Measurements from ENCODE around the gene PPM1H. TPM values are rescaled to one million over a fixed set of nuclear protein-coding genes. Genes with fewer than 3 reads are reported as not detected.

Gene PPM1H
- total RNA-seq, 4 donors from 2014 or later, result 1.1 to 2.4 (median 1.7) TPM

DNA sequence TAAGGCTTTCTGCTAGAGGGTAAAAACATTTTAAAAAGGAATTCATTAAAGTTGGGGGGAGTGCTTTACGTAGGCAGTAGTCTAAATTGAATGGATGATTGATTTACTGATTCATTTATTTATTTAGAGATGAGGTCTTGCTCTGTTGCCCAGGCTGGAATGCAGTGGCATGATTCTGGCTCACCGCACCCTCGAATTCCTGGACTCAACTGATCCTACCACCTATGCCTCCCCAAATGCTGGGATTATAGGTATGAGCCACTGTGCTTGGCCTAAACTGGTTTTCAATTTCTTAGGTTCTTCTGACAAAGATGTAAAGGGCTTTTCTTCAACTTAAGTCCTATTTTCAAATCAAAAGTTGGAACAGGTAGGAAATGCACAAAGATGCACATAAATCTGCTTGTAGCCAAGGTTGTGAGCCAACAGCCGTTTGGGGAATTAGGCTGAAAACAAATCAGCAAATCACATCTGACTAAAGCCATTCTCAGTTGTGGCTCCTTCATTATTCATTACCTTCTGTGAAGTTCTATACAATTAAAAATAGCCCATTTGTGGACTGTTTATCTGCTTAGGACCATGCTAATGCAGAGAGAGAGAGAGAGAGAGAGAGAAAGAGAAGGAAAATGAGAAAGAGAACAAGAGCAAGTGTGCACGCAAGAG lies 218.0 kb downstream of the PPM1H start:
- intact Hi-C loops (cut with DNase I; ENCODE audit: low total_unique reads), result no loop called here
- WGBS, 2 donors, result 80 to 83% methylated on average over 5 of the region's 5 CpGs

DNA sequence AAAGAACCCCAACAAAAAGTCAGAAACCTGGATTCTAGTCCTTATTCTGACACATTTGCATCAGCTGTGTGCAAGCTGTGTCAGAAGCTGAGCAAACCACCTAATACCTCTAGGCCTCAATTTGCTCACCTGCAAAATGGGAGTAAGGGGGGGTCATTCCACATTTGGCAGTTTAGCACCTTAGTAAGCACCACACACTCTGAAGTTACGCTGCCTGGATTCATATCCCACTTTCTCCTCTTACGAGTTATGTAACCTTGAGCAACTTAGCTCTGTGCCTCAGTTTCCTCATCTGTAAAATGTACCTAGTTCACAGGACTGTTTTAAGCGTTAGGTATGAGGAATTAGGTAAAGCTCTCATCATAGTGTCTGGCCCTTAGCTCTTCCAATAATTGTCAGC lies 218.9 kb downstream of the PPM1H start:
- no peak for DNase-seq (ENCODE audit: low spot score in 2 of 2)
- intact Hi-C loops (cut with DNase I; ENCODE audit: low total_unique reads), result no loop called here
- TF ChIP-seq, protein P1, sequence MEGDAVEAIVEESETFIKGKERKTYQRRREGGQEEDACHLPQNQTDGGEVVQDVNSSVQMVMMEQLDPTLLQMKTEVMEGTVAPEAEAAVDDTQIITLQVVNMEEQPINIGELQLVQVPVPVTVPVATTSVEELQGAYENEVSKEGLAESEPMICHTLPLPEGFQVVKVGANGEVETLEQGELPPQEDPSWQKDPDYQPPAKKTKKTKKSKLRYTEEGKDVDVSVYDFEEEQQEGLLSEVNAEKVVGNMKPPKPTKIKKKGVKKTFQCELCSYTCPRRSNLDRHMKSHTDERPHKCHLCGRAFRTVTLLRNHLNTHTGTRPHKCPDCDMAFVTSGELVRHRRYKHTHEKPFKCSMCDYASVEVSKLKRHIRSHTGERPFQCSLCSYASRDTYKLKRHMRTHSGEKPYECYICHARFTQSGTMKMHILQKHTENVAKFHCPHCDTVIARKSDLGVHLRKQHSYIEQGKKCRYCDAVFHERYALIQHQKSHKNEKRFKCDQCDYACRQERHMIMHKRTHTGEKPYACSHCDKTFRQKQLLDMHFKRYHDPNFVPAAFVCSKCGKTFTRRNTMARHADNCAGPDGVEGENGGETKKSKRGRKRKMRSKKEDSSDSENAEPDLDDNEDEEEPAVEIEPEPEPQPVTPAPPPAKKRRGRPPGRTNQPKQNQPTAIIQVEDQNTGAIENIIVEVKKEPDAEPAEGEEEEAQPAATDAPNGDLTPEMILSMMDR (IDR thresholded peaks at IDR 0.05), result no peak
- TF ChIP-seq POLR2A (IDR thresholded peaks at IDR 0.05), result no peak
- H3K4me3 ChIP-seq (ENCODE audit: low read depth, poor library complexity, severe bottlenecking), result no peak overlapping the region
- WGBS, 2 donors, result 67 to 85% methylated on average over 3 of the region's 3 CpGs

More for the DNA sequence above, 218.0 kb downstream of the PPM1H start:
- H3K4me3 ChIP-seq (ENCODE audit: low read depth, poor library complexity, severe bottlenecking), result no peak overlapping the region
- TF ChIP-seq, protein P1 (IDR thresholded peaks at IDR 0.05), result no peak
- no peak for TF ChIP-seq POLR2A (IDR thresholded peaks at IDR 0.05)
- DNase-seq (ENCODE audit: low spot score in 2 of 2), result no peak

DNA sequence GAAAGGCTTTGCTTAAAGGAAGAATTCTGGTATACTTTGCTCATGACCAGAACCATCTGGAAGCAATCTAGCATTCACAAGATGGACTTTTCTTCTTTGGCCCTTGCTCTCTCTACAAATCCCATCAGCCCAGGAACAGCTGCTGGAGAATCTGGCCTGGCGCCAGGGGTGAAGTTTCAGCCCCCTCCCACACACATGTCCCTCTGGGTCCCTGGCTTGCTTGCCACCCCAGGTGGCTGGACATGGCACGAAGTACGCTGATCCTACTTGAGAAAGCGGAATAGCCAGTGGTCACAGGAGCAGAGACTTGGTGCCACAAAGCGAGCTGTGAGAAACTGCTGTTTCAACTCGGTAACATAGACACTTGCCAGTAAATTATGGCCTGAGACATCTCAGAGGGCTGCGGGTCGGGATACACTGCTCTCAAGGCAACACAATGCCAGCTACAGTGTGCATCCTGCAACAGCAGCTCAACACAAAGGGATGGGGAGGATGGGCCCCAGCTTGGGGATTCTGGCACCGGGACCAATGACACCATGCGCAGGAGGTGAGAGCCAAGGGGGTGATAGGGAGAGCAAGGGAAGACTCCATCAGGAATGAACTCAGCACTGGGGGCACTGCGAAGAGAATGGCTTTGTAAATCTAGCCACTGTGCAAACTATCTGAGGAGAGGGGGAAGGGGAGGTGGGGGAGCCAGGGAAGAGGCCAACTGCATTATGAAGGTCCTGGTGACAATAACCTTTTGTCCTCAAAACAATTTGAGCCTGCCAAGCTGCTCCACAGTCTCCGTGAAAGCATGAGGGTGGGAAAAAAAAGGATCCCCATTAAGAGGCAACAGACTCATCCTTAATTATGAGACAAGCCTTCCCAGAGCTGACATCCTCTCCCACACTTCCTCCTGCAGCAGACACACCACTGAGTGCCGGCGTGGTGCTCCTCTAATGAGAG lies 219.9 kb downstream of the PPM1H start:
- TF ChIP-seq POLR2A (IDR thresholded peaks at IDR 0.05), result no peak
- TF ChIP-seq, protein P1 (IDR thresholded peaks at IDR 0.05), result no peak
- intact Hi-C loops (cut with DNase I; ENCODE audit: low total_unique reads), result no loop called here
- WGBS, 2 donors, result 63 to 72% methylated on average over 14 of the region's 14 CpGs
- no peak overlapping the region for H3K4me3 ChIP-seq (ENCODE audit: low read depth, poor library complexity, severe bottlenecking)
- no peak for DNase-seq (ENCODE audit: low spot score in 2 of 2)

DNA sequence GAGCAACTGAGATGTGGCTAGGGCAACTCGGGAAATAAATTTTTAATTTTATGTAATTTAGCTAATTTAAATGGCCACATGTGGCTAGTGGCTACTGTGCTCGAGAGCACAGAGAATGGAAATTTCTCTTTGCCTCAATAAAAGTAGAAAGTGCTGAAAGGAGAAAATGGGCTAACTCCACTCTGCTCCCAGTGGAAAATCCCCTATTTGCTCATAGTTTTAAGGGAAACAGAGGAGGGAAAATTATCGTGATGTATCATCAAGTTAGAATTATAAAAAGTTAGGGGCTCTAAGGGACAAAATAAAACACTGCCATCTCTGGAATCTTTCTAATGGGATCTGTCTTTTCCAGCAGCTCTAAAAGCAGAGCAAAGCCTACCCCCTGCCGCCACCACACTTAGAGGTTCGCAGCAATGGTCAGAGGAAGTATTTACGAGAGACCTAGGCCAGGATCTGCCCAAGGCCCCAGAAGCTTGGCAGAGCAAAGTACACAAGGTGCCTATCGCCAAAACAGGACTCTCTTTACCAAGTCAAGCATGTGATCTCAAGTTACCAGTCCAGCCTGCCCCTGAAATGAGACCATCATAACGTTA lies 220.7 kb downstream of the PPM1H start:
- intact Hi-C loops (cut with DNase I; ENCODE audit: low total_unique reads), result no loop called here
- no peak for TF ChIP-seq POLR2A (IDR thresholded peaks at IDR 0.05)
- TF ChIP-seq, protein P1 (IDR thresholded peaks at IDR 0.05), result no peak
- DNase-seq (ENCODE audit: low spot score in 2 of 2), result no peak
- H3K4me3 ChIP-seq (ENCODE audit: low read depth, poor library complexity, severe bottlenecking), result no peak overlapping the region
- 62 to 70% methylated on average over 8 of the region's 8 CpGs for WGBS, 2 donors

DNA sequence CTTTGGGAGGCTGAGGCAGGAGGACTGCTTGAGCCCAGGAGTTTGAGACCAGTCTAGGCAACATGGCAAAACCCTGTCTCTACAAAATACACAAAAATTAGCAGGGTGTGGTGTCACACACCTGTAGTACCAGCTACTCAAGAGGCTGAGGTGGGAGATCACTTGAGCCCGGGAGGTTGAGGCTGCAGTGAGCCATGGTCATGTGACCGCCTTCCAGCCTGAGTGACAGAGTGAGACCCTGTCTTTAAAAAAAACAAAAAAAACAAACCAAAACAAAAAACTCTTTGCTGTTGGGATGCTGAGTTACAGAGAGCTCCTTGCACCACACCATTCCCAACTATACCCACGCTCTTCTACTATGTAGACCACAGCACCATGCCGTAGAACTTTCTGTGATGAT lies 221.2 kb downstream of the PPM1H start:
- H3K4me3 ChIP-seq (ENCODE audit: low read depth, poor library complexity, severe bottlenecking), result no peak overlapping the region
- WGBS, 2 donors, result 95 to 96% methylated on average over 4 of the region's 4 CpGs
- DNase-seq (ENCODE audit: low spot score in 2 of 2), result no peak
- TF ChIP-seq POLR2A (IDR thresholded peaks at IDR 0.05), result no peak
- TF ChIP-seq, protein P1 (IDR thresholded peaks at IDR 0.05), result no peak
- intact Hi-C loops (cut with DNase I; ENCODE audit: low total_unique reads), result no loop called here

Measured in lower leg skin (tissue), 4 donors.